ENCODE measurements around the gene MRM2. TPM values are rescaled to one million over a fixed set of nuclear protein-coding genes. Genes with fewer than 3 reads are reported as not detected.

MRM2 gene
- total and polyA plus RNA-seq, 10 donors = 19.0 to 35.8 (median 23.7) TPM

DNA sequence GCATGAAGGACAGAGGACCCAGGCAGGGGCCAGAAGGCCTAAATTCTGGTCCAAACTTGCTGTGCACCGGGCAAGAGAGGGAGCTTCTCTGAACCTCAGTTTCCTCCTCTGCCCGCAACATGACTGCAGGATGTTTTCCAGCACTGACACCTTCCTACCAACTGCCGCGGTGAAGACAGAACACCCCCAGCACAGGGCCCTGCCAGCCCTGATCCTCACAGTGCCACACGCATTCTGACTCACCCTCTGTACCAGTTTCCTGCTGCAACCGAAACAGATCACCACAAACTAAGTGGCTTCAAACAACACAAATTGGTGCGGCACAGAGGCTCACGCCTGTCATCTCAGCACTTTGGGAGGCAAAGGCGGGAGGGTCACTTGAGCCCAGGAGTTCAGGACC is 27.4 kb downstream of the MRM2 start:
- no peak for DNase-seq
- intact Hi-C loops (cut with DNase I; ENCODE audit: low total_unique reads) = no loop called here
- 54 to 87% (median 76%) methylated on average over 9 of the region's 9 CpGs for WGBS, 5 donors

DNA sequence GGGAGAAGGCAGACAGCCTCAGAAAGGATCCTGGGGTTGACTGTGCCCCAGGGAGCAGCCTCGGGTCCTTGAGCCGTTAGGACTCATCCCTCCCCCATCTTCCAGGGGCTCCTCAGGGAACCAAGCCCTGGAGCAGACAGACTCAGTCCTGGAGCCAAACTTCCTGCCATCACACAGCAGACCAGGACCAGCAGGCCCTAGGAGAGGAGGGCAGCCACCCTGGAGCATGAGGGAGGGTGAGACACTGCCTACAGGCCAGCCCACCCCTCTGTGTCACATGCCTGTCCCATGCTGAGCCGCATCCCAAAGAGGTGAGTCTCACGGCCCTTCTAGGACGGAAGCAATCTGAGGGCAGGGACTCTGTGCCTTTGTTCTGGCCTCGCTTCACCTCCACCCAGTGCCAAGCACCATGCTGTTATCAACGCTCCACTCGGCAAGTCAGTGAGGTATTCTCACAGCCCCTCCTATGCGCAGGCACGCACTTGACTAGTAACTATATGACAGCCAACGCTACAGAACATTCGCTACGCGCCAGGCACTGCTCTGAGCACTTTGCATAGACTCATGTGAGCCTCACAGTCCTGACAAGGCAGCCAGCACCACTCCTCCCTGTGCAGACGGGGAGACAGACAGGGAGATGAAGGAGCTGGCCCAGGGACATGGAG is 28.3 kb downstream of the MRM2 start:
- no peak overlapping the region for H3K27ac ChIP-seq
- intact Hi-C loops (cut with DNase I; ENCODE audit: low total_unique reads) = no loop called here
- WGBS, 5 donors = 94 to 96% (median 95%) methylated on average over 13 to 15 of the region's 15 CpGs

More for the DNA sequence above, 27.4 kb downstream of the MRM2 start:
- H3K9me3 ChIP-seq = no peaks in the 10 kb centered on the region
- no peak overlapping the region for H3K27ac ChIP-seq
- H3K4me3 ChIP-seq = no peak overlapping the region
- peaks cover 0 to 97% (median 84%) of the 10 kb centered on the region in 6 donors for H3K36me3 ChIP-seq
- H3K27me3 ChIP-seq (replicated peaks in 1 of 7) = no peaks in the 10 kb centered on the region
- peaks cover 0 to 5% (median 0%) of the 10 kb centered on the region in 6 donors for H3K4me1 ChIP-seq
- TF ChIP-seq POLR2A (IDR thresholded peaks at IDR 0.05) (no peak), CTCF (IDR thresholded peaks at IDR 0.05 in 8 of 11, conservative IDR thresholded peaks at IDR 0.05 in 3 of 11) (no peak), POLR2AphosphoS5 (IDR thresholded peaks at IDR 0.05) (no peak)

GRCh38 chr7:2212906-2213305 is 29.1 kb downstream of the MRM2 start:
- Histone ChIP-seq H3K9me3 (no peaks in the 10 kb centered on the region), H3K4me1 (peaks cover 0 to 10% (median 0%) of the 10 kb centered on the region in 6 donors), H3K27ac (no peak overlapping the region), H3K4me3 (no peak overlapping the region), H3K36me3 (peaks cover 0 to 97% (median 78%) of the 10 kb centered on the region in 6 donors), H3K27me3 (replicated peaks in 1 of 7) (no peaks in the 10 kb centered on the region)
- 95 to 97% (median 96%) methylated on average over 5 to 10 of the region's 10 CpGs for WGBS, 5 donors
- intact Hi-C loops (cut with DNase I; ENCODE audit: low total_unique reads) = no loop called here
- peak; percentile 41 for DNase-seq
- TF ChIP-seq POLR2A (IDR thresholded peaks at IDR 0.05) (no peak), CTCF (IDR thresholded peaks at IDR 0.05 in 8 of 11, conservative IDR thresholded peaks at IDR 0.05 in 3 of 11) (no peak), POLR2AphosphoS5 (IDR thresholded peaks at IDR 0.05) (no peak)

More for the DNA sequence above, 28.3 kb downstream of the MRM2 start:
- H3K4me3 ChIP-seq = no peak overlapping the region
- no peaks in the 10 kb centered on the region for H3K9me3 ChIP-seq
- peaks cover 0 to 97% (median 83%) of the 10 kb centered on the region in 6 donors for H3K36me3 ChIP-seq
- no peak for TF ChIP-seq POLR2A (IDR thresholded peaks at IDR 0.05)
- H3K4me1 ChIP-seq = peaks cover 0 to 10% (median 0%) of the 10 kb centered on the region in 6 donors
- DNase-seq = peak; percentile 49
- no peaks in the 10 kb centered on the region for H3K27me3 ChIP-seq (replicated peaks in 1 of 7)

GRCh38 chr7:2211926-2212325 is 30.1 kb downstream of the MRM2 start:
- no peak overlapping the region for H3K27ac ChIP-seq
- H3K4me3 ChIP-seq = no peak overlapping the region
- DNase-seq = peak; percentile 69
- H3K36me3 ChIP-seq = peaks cover 0 to 96% (median 76%) of the 10 kb centered on the region in 6 donors
- peaks cover 0 to 10% (median 0%) of the 10 kb centered on the region in 6 donors for H3K4me1 ChIP-seq
- 91 to 98% (median 97%) methylated on average over 9 to 13 of the region's 13 CpGs for WGBS, 5 donors
- no peak for TF ChIP-seq POLR2AphosphoS5 (IDR thresholded peaks at IDR 0.05)
- TF ChIP-seq CTCF (IDR thresholded peaks at IDR 0.05 in 8 of 11, conservative IDR thresholded peaks at IDR 0.05 in 3 of 11) = no peak
- no peak for TF ChIP-seq POLR2A (IDR thresholded peaks at IDR 0.05)
- intact Hi-C loops (cut with DNase I; ENCODE audit: low total_unique reads) = no loop called here
- H3K27me3 ChIP-seq (replicated peaks in 1 of 7) = no peaks in the 10 kb centered on the region
- no peaks in the 10 kb centered on the region for H3K9me3 ChIP-seq

Data from spleen (tissue), 11 donors.